SK-N-SH treated with all-trans-retinoic acid at 6 μM for 48 hours (cell line): ENCODE results near the gene EIF2D.

Experiments used
- ARNTL ChIP-seq: fragments of 450-650 bp; formaldehyde crosslinking; IDR thresholded peaks from 2 replicates; pipeline ENCODE4 v1.5.0; 2020; ENCODE audit warnings: low read depth, mild to moderate bottlenecking, moderate library complexity, borderline replicate concordance
- ISL1 ChIP-seq: fragments of 250-450 bp; sonication (Bioruptor Pico); IDR thresholded peaks from 2 replicates; pipeline ENCODE4 v2.1.2; 2022; ENCODE audit warnings: mild to moderate bottlenecking, moderate library complexity
- PPARA ChIP-seq: fragments of 250-450 bp; sonication (Bioruptor Pico); IDR thresholded peaks from 2 replicates; pipeline ENCODE4 v1.5.0; 2020; ENCODE audit warnings: mild to moderate bottlenecking, borderline replicate concordance
- RARB ChIP-seq: fragments of 250-450 bp; sonication (Bioruptor Pico); IDR thresholded peaks from 2 replicates; pipeline ENCODE4 v1.8.0; 2021; ENCODE audit warnings: mild to moderate bottlenecking, moderate library complexity
- SNAI2 ChIP-seq: fragments of 250-450 bp; sonication (Bioruptor Pico); IDR thresholded peaks from 2 replicates; pipeline ENCODE4 v1.5.0; 2020; ENCODE audit warnings: mild to moderate bottlenecking, moderate library complexity
- ZFP3 ChIP-seq: fragments of 250-450 bp; sonication (Bioruptor Pico); IDR thresholded peaks from 2 replicates; pipeline ENCODE4 v1.5.0; 2020; ENCODE audit warnings: mild to moderate bottlenecking, moderate library complexity
- ZFP30 ChIP-seq: fragments of 450-650 bp; formaldehyde crosslinking; IDR thresholded peaks from 2 replicates; pipeline ENCODE4 v1.5.0; 2022; ENCODE audit warnings: mild to moderate bottlenecking, moderate library complexity
- ZNF565 ChIP-seq: fragments of 450-650 bp; formaldehyde crosslinking; conservative IDR thresholded peaks from 2 replicates; pipeline ENCODE4 v1.5.0; 2020; ENCODE audit warnings: low read depth, mild to moderate bottlenecking, moderate library complexity
- ZNF70 ChIP-seq: fragments of 450-650 bp; formaldehyde crosslinking; IDR thresholded peaks from 2 replicates; pipeline ENCODE4 v1.5.0; 2020; ENCODE audit warnings: mild to moderate bottlenecking, moderate library complexity
- TF ChIP-seq, protein P1 (sequence below): fragments of 250-450 bp; sonication (Bioruptor Pico); IDR thresholded peaks from 2 replicates; pipeline ENCODE4 v1.8.0; 2020; ENCODE audit warnings: mild to moderate bottlenecking, moderate library complexity, borderline replicate concordance
- TF ChIP-seq, protein P2 (sequence below): fragments of 250-450 bp; sonication (Bioruptor Pico); IDR thresholded peaks from 2 replicates; pipeline ENCODE4 v1.5.1; 2020; ENCODE audit warnings: low read depth, mild to moderate bottlenecking, moderate library complexity

DNA sequence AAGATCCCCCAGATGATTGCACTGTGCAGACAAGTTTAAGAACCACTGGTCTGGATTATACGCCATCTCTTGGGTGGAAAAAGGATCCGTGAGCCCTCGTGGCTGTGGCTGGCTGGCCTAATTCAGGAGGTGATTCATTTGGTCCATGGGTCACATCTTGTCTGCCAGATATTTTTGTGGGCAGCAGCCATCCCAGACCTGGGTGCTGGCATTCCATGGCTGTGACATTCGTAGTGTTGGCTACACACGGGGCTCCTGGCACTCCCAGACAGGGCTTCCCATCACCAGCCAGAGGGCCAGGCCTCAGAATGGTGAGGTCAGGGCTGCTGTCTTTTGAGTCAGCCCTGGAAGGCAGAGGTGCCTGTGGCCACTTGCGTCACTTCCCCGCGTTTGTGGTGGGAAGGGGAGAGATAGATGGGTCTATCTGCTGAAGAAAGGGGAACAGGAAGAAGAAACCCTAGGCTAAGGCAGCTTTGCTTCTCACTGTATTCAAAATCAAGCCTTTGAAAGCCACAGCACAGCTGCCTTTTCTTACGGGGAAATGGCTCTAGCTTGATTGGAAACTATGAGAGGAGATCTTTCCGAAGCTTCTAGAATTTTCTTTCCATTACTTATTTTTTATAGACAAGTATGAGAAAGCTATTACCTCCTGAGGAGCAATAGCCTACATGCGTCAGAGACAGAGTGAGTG lies 32.4 kb downstream of the EIF2D start:
- no peak for TF ChIP-seq ZFP30 (CRISPR knock-in tag)
- TF ChIP-seq, protein P1, sequence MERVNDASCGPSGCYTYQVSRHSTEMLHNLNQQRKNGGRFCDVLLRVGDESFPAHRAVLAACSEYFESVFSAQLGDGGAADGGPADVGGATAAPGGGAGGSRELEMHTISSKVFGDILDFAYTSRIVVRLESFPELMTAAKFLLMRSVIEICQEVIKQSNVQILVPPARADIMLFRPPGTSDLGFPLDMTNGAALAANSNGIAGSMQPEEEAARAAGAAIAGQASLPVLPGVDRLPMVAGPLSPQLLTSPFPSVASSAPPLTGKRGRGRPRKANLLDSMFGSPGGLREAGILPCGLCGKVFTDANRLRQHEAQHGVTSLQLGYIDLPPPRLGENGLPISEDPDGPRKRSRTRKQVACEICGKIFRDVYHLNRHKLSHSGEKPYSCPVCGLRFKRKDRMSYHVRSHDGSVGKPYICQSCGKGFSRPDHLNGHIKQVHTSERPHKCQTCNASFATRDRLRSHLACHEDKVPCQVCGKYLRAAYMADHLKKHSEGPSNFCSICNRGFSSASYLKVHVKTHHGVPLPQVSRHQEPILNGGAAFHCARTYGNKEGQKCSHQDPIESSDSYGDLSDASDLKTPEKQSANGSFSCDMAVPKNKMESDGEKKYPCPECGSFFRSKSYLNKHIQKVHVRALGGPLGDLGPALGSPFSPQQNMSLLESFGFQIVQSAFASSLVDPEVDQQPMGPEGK (CRISPR knock-in tag): no peak
- TF ChIP-seq ZNF565 (CRISPR knock-in tag): no peak
- no peak for TF ChIP-seq ZFP3 (CRISPR knock-in tag)
- TF ChIP-seq PPARA: no peak
- no peak for TF ChIP-seq ARNTL
- TF ChIP-seq, protein P2, sequence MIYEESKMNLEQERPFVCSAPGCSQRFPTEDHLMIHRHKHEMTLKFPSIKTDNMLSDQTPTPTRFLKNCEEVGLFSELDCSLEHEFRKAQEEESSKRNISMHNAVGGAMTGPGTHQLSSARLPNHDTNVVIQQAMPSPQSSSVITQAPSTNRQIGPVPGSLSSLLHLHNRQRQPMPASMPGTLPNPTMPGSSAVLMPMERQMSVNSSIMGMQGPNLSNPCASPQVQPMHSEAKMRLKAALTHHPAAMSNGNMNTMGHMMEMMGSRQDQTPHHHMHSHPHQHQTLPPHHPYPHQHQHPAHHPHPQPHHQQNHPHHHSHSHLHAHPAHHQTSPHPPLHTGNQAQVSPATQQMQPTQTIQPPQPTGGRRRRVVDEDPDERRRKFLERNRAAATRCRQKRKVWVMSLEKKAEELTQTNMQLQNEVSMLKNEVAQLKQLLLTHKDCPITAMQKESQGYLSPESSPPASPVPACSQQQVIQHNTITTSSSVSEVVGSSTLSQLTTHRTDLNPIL: no peak
- TF ChIP-seq SNAI2 (CRISPR knock-in tag): no peak
- TF ChIP-seq ZNF70: no peak
- TF ChIP-seq RARB (CRISPR knock-in tag): no peak
- no peak for TF ChIP-seq ISL1 (CRISPR knock-in tag)
